Transverse colon (tissue), 4 donors: Measurements from ENCODE around the gene ATP6V0E1. TPM values are rescaled to one million over a fixed set of nuclear protein-coding genes. Genes with fewer than 3 reads are reported as not detected.

Experiments
- DNase-seq: peaks from one replicate; pipeline ENCODE4 v3.0.0-alpha.2; 2019
- H3K27ac ChIP-seq, 4 donors: fragments of 200-600 bp; sonication (generic); 2 replicates each; pipeline ENCODE4 v1.5.1; 2016 to 2018; ENCODE audit warnings: inconsistent platforms in 4 of 4
- H3K27me3 ChIP-seq: fragments of 200-600 bp; sonication (generic); 2 replicates; pipeline ENCODE4 v1.5.1; 2017; ENCODE audit warnings: inconsistent platforms
- H3K36me3 ChIP-seq, 4 donors: fragments of 200-600 bp; sonication (generic); 2 replicates each; pipeline ENCODE4 v1.5.1; 2017 to 2019; ENCODE audit warnings: inconsistent platforms in 4 of 4
- H3K4me1 ChIP-seq, 4 donors: fragments of 200-600 bp; sonication (generic); 2 replicates each; pipeline ENCODE4 v1.5.1; 2017 to 2020; ENCODE audit warnings: inconsistent platforms in 4 of 4
- H3K4me3 ChIP-seq, 4 donors: fragments of 200-600 bp; sonication (generic); 1 replicate in 1 of 4; 2 replicates in 3 of 4; pipeline versions ENCODE4 v1.5.1 to v1.6.1; 2017 to 2019; ENCODE audit warnings: inconsistent platforms in 4 of 4
- H3K9me3 ChIP-seq, 2 donors: fragments of 200-600 bp; sonication (generic); 2 replicates each; pipeline ENCODE4 v1.5.1; 2017 to 2019; ENCODE audit warnings: inconsistent platforms in 2 of 2
- EP300 ChIP-seq: sonication (generic); formaldehyde crosslinking; IDR thresholded peaks from one replicate; pipeline ENCODE4 v1.6.1; 2017; ENCODE audit warnings: antibody characterized with exemption, low read depth
- POLR2A ChIP-seq: fragments of 450-650 bp; IDR thresholded peaks from one replicate; pipeline ENCODE4 v1.6.1; 2016; ENCODE audit warnings: antibody characterized with exemption, mild to moderate bottlenecking, moderate library complexity
- POLR2AphosphoS5 ChIP-seq, 3 donors: sonication (generic); formaldehyde crosslinking; IDR thresholded peaks; one replicate each; pipeline ENCODE4 v1.6.1; 2016; ENCODE audit warnings: antibody characterized with exemption in 3 of 3
- WGBS, 2 donors: methylation state at CpG; one replicate each; pipeline ENCODE4 v1.1.5; 2018; ENCODE audit warnings: low coverage in 1 of 2; 5-methylcytosine and 5-hydroxymethylcytosine counted together
- in situ Hi-C, 4 donors: fragments of 200-750 bp; cut with MboI; loops; one replicate each; pipeline versions ENCODE4 v1.15.0 to v1.15.1; 2017; ENCODE audit warnings: low sequenced_read_pairs in 3 of 4, low pct_ligation_motif_present in 1 of 4, low pct_unique_long_range_greater_than_20kb in 1 of 4
- intact Hi-C: fragments of 100-400 bp; cut with DNase I; formaldehyde crosslinking; loops from one replicate; pipeline ENCODE4 v1.15.1; 2023; ENCODE audit warnings: low total_unique reads
- total RNA-seq, 4 donors: library from RNA; depleted of rRNA; stranded (reverse); fragments of >200 nt; gene quantifications; one replicate each; pipeline ENCODE4 v1.1.0, GENCODE V29; 2016
- TF ChIP-seq, protein P1 (sequence below), 5 experiments: fragments of 200-600 bp in 3 of 5; fragments of 450-650 bp in 2 of 5; sonication (generic) in 3 of 5; IDR thresholded peaks; 1 replicate in 2 of 5; 2 replicates in 3 of 5; pipeline ENCODE4 v1.5.1; 2016 to 2017; ENCODE audit warnings: antibody characterized with exemption in 5 of 5, inconsistent platforms in 3 of 5, mild to moderate bottlenecking in 2 of 5, moderate library complexity in 1 of 5

Gene ATP6V0E1
- total RNA-seq, 4 donors from 2014 or later = 60.9 to 212 (median 138) TPM

DNA sequence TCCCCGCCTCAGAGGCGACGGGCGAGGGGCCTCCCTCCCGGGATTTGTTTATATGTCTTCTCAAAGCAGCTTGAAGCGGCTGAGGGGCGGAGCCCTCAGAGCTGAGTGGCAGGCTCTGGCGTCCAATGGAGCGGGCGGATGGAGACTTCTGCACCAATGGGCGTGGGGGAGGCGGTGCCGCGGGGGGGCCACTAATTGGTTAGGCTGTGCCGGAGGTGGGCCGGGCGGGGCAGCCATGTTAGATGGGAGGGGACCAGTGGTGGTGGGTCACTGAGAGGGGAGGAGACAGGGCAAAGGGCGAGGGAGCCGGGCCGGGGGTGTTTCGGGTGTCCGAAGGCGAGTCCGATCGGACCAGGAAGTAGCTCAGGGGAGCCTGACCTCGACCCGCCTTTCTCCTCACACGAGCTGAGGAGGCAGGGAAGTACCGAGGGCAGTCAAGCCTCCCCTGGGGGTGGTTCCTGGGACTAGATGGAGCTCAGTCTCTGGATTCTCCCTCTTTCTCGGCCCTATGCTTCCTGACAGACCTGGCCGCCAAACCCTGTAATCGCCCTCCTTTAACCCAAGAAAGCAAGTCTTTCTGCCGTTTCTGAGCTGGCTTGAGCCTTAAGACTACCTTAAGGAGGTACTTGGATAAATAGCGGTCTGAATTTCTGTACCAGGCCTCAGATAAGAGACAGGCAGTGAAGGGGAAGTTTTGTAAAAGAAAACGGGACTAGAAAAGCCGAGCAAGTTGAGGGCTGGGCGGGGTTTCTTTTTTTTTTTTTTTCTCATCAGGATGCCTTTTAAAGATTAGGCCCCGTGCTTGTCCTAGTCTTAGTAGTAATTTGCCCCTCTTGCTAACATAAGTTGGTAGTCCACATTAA lies 73.7 kb downstream of the ATP6V0E1 start:
- intact Hi-C loops (loop anchor here (5.0 kb wide), 1 partner anchor 75 kb away; the partner anchor contains the start of gene ATP6V0E1), in situ Hi-C loops (no loop called here)
- no peaks in the 10 kb centered on the region for H3K9me3 ChIP-seq
- H3K27me3 ChIP-seq = no peaks in the 10 kb centered on the region
- H3K36me3 ChIP-seq = no peaks in the 10 kb centered on the region
- TF ChIP-seq POLR2A (peak; percentile 49), EP300 (no peak), POLR2AphosphoS5 (IDR thresholded peaks at IDR 0.05) (peak; percentile 5 to 59 (median 41))
- TF ChIP-seq, protein P1, sequence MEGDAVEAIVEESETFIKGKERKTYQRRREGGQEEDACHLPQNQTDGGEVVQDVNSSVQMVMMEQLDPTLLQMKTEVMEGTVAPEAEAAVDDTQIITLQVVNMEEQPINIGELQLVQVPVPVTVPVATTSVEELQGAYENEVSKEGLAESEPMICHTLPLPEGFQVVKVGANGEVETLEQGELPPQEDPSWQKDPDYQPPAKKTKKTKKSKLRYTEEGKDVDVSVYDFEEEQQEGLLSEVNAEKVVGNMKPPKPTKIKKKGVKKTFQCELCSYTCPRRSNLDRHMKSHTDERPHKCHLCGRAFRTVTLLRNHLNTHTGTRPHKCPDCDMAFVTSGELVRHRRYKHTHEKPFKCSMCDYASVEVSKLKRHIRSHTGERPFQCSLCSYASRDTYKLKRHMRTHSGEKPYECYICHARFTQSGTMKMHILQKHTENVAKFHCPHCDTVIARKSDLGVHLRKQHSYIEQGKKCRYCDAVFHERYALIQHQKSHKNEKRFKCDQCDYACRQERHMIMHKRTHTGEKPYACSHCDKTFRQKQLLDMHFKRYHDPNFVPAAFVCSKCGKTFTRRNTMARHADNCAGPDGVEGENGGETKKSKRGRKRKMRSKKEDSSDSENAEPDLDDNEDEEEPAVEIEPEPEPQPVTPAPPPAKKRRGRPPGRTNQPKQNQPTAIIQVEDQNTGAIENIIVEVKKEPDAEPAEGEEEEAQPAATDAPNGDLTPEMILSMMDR (IDR thresholded peaks at IDR 0.05) = peak; percentile 8 to 54 (median 13)
- 0 to 1% methylated on average over 4 to 25 of the region's 38 CpGs for WGBS, 2 donors
- peak overlapping the region; percentile 82 to 99 (median 94) for H3K4me3 ChIP-seq
- peaks cover 6 to 46% (median 22%) of the 10 kb centered on the region in 4 donors for H3K4me1 ChIP-seq
- peak overlapping the region; percentile 92 to 100 (median 99) for H3K27ac ChIP-seq
- peak; percentile 99 for DNase-seq

DNA sequence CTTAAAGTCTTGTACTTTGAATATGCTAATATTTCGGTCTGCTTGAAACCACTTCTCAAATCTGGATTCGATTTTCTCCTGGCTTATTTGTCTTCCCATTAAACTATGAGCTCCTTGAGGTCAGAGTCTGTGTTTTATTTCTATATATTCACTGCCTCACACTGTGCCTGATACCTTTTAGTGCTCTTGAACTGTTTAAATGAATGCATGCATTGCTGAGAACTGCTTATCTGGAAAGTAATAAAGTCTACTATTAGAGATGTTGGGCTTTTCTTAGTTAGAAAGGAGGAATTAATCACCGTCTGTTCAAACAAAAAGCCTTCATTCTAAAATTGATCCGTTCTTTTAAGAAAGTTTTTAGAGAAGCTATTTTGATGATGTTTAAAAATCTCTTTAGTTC lies 78.6 kb downstream of the ATP6V0E1 start:
- no peak overlapping the region for H3K4me3 ChIP-seq
- in situ Hi-C loops (no loop called here), intact Hi-C loops (no loop called here)
- WGBS, 2 donors = 62 to 70% methylated on average over 4 of the region's 4 CpGs
- no peak for DNase-seq
- no peak for TF ChIP-seq POLR2AphosphoS5 (IDR thresholded peaks at IDR 0.05)
- TF ChIP-seq EP300 = no peak
- TF ChIP-seq, protein P1 (IDR thresholded peaks at IDR 0.05) = no peak
- TF ChIP-seq POLR2A = no peak
- peaks cover 15 to 56% (median 18%) of the 10 kb centered on the region in 4 donors for H3K4me1 ChIP-seq
- H3K36me3 ChIP-seq = no peaks in the 10 kb centered on the region
- H3K27me3 ChIP-seq = no peaks in the 10 kb centered on the region
- no peaks in the 10 kb centered on the region for H3K9me3 ChIP-seq
- no peak overlapping the region for H3K27ac ChIP-seq

DNA sequence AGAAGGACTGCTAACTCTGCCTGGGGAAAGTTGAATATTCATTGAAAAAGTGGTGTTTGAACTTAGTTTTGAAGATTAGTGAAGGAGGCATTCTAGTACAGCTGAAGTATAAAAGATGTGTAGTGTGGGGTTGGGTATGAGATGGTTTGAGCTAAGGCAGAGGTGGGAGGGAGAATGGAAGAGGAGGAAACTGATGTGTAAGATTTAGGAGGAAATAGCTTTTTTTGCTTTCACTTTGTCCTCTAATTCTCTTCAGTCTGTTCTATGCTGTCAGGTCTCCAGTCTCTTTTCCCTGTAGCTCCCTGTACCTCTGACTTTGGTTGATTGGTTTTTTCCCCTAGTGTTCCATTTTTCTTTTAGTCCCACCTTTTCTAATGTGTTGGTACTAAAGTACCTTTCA lies 81.6 kb downstream of the ATP6V0E1 start:
- Histone ChIP-seq H3K27me3 (no peaks in the 10 kb centered on the region), H3K36me3 (no peaks in the 10 kb centered on the region), H3K4me3 (no peak overlapping the region), H3K9me3 (no peaks in the 10 kb centered on the region), H3K27ac (no peak overlapping the region), H3K4me1 (peaks cover 6 to 36% (median 8%) of the 10 kb centered on the region in 4 donors)
- TF ChIP-seq EP300 = no peak
- no peak for TF ChIP-seq POLR2A
- TF ChIP-seq, protein P1 (IDR thresholded peaks at IDR 0.05) = no peak
- no peak for TF ChIP-seq POLR2AphosphoS5 (IDR thresholded peaks at IDR 0.05)
- intact Hi-C loops (no loop called here), in situ Hi-C loops (no loop called here)
- DNase-seq = no peak

DNA sequence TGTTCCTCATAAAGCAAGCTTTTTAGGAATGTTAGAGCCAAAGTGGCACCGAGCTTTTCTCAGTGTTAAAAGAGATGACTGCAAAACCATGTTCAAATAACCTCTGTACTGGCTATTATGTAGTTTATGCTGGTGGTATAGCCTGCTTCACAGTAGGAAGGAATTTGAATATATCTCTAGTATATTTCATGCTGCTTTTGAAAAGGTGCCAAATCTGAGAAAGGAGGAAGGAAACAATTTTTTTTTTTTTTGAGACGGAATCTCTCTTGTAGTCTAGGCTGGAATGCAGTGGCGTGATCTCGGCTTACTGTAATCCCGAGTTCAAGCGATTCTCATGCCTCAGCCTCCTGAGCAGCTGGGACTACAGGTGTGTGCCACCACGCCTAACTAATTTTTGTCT lies 86.1 kb downstream of the ATP6V0E1 start:
- no peaks in the 10 kb centered on the region for H3K9me3 ChIP-seq
- H3K4me3 ChIP-seq = no peak overlapping the region
- H3K27ac ChIP-seq = no peak overlapping the region
- H3K36me3 ChIP-seq = no peaks in the 10 kb centered on the region
- TF ChIP-seq, protein P1 (IDR thresholded peaks at IDR 0.05) = no peak
- TF ChIP-seq EP300 (no peak), POLR2A (no peak), POLR2AphosphoS5 (IDR thresholded peaks at IDR 0.05) (no peak)
- H3K4me1 ChIP-seq = peaks cover 0 to 18% (median 7%) of the 10 kb centered on the region in 4 donors
- DNase-seq = no peak
- 89 to 100% methylated on average over 1 to 7 of the region's 7 CpGs for WGBS, 2 donors
- no peaks in the 10 kb centered on the region for H3K27me3 ChIP-seq
- in situ Hi-C loops = no loop called here
- intact Hi-C loops = no loop called here
